NCI-H2171 treated with DMSO at 0.1 percent for 48 hours (cell line): ENCODE data around the gene LLPH.
A peak's percentile ranks its signal among the peaks of the same experiment; 100 is the strongest.

ENCODE experiments used
- DNase-seq: peaks from one replicate; lab custom pipeline; 2025; lab: John Stamatoyannopoulos, UW

LLPH gene

GRCh38 chr12:66142826-66143225 is 12.3 kb upstream of the LLPH start:
- no peak for DNase-seq

DNA sequence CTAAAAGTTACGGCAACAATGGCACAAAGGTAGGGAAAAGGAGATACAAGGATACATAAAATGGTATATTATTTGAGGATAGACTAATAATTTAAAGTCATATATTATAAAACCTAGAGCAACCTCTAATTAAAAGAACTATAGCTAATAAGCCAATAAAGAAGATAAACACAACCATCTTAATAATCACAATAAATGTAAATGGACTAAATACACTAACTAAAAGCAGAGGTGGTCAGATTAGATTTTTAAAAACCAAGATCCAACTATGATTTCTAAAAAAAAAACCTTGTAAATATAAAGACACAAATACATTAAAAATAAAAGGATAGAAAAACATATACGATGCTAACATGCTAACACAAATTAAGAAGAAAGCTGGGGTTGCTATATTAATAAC is 10.7 kb upstream of the LLPH start:
- no peak for DNase-seq

GRCh38 chr12:66140731-66141130 is 10.2 kb upstream of the LLPH start:
- no peak for DNase-seq

- DNase-seq, result no peak
Observed at GRCh38 chr12:66139328-66139727, 8.8 kb upstream of the LLPH start.

DNA sequence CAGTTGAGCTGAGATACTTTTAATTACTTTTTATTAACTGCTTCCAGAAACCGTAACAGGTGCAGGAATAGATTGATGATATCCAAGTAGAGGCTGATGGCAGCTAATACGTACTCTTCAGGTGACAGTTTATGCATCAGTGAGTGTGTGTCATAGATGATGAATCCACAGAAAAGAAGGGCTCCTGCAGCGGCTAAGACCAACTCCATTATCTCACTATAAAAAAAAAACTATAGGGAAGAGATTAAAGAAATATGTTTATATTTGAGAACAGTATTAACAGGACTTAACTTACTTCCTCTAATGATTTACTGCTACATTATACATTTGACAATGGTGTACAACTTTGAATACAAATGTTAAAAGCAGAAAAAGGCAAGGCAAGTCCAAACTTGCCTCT is 7.4 kb upstream of the LLPH start:
- no peak for DNase-seq

GRCh38 chr12:66132408-66132807 is 1.9 kb upstream of the LLPH start:
- DNase-seq, result no peak

GRCh38 chr12:66131067-66131688 is 628 bp upstream of the LLPH start:
- peak; percentile 64 for DNase-seq

DNA sequence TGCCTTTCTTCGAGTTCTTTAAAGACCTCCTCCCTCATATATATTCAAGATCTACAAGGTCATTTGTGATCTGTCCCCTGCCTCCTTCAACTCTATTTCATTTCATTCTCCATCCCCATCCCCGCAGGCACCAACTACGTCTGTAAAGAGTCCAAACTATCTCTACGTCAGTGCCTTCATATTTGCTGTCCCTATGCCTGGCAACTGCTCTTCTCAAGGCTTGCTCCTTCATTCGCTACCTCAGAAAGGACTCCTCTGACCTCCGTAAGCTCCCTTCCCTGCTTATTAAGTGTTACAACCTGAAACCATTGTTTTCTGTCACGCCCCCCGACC is 650 bp downstream of the LLPH start:
- no peak for DNase-seq

DNA sequence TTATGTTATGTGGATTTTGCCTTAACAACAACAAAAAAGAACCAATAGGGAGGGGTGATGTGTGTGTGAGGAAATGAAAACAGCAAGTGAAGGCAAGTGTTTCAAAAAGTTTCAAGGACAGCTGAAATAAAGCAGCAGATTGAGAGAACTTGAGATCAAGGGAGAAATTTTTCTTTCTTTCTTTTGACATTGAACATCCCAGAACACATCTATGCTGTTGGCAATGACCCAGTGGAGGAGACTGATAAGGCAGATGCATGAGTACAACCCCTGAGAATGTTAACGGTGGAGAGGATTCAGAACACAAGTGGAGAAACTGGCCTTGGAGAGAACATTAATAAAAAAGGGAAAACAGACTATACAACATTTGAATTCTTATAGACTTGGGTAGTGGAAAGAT is 2.9 kb downstream of the LLPH start:
- no peak for DNase-seq

DNA sequence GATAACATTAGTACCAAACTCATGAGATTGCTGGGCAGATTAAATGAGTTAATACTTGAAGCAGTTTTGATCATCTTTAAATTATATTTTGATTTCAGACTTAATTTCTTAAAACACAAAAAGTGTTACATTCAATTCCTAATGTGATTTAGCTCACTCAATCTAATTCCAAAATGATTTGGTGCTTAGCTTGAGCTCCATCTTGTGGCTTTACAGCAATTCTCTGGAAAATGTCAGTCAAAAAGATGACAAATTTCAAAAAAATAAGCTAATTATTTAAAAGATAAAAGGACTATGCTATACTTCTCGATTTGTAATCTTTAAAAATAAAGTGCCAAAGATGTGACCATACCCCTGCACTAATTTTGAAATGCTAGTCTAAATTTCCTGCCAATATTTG is 10.1 kb downstream of the LLPH start:
- DNase-seq, result no peak

DNA sequence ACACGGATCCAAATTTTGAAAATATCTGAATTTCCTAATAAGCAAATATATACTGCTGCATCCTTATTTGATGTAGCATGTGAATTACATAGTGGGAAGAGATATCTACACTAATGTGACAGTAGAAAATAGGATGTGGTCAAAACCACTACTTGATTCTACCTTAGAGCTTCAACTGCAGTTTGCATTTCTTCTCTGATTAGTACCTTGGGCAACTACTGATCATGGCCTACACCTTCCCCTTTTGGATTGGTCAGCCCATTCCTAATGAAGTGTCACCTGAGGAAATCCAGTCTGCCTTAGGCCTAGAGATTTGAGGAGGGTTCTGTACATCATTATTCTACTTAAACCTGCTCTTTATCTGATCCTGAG is 10.7 kb downstream of the LLPH start:
- DNase-seq, result no peak

DNA sequence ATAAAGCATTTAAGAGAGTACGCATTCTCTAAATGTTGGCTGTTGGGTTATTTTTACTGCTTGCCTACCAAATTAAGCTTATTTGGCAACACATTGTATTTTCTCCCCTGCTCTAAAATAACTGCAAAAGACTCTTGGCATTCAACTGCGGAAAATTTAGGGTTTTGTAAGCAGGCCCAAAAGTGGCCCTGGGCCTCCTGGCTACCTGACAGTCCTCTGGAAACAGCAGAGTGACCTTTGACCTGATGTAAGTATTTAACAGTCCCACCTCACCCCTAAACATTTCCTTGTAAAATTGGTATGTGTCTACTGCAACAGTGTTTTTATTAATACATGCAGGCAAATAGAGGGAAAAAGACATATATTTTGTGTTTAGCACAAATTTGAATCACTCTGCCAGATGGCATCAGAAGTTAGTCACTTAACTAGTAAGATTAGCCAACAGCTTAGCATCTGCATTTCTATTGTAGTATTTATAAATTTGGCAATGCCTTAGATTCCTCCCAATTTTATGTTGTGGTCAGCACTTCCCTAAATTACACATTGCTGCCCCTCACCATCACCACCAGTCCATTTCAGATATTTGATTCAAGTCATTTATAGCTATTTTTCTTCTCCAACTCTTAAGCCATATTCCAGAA is 11.2 kb downstream of the LLPH start:
- no peak for DNase-seq

DNA sequence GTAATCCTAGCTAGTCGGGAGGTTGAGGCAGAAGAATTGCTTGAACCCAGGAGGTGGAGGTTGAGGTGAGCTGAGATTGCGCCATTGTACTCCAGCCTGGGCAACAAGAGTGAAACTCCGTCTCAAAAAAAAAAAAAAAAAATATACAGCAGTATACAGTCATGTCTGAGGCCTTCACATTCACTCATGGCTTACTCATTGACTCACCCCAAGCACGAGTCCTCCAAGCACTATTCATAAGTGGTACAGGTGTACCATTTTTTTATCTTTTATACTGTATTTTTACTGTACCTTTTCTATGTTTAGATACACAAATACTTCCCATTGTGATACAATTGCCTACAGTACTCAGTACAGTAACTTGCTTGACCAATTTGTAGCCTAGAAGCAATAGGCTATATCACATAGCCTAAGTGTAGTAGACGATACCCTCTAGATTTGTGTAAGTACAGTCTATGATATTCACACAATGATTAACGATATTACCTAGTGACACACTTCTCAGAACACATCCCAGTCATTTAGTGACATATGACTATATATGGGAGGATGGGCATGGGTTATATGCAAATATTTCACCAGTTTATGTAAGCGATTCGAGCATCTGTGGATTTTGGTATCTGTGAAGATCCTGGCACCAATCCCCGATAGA is 12.2 kb downstream of the LLPH start:
- DNase-seq, result no peak

DNA sequence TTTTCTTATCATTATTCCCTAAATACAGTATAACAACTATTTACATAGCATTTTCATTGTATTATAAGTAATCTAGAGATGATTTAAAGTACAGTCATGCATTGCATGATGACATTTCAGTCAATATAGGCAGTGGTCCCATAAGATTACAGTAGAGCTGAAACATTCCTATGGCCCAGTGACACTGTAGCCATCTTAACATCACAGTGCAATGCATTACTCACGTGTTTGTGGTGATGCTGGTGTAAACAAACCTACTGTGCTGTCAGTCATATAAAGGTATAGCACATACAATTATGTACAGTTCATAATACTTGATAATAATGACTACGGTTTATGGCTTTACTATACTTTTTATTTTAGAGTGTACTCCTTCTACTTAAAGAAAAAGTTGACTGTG is 13.3 kb downstream of the LLPH start:
- no peak for DNase-seq

GRCh38 chr12:66115071-66115600 is 15.4 kb downstream of the LLPH start:
- DNase-seq, result no peak

DNA sequence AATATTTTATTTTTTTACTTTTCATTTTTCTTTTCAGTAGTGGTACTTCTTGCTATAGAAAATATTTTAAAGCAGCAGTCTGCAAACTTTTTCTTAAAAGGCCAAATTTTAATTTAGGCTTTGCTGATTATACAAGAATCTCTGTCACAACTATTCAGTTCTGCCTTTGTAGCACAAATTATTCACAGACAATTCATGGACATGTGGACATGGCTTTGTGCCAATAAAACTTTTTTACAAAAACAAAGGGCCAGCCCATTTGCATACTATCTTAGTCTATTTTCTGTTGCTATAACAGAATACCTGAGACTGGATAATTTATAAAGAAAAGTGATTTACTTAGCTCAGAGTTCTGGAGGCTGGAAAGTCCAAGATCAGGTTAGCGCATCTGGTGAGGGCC is 17.1 kb downstream of the LLPH start:
- no peak for DNase-seq

DNA sequence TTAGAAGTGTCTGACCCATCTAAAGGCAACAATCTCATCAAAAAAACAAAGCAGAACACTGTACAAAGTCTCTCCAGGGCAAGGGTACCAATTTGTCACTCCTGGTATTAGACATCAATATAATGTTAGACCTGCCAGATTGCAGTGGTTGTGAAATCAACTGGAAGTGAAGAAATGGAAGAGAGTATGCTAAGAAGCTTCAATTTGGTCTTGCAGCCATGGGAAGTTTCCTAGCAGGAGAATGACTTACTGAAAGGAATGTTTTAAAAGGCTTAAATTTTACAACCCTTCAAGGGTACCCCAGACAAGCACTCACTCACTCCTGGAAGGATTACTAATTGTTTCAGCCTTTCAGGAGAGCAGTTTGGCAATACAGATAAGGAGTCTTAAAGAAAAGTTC is 18.9 kb downstream of the LLPH start:
- DNase-seq, result peak; percentile 5

DNA sequence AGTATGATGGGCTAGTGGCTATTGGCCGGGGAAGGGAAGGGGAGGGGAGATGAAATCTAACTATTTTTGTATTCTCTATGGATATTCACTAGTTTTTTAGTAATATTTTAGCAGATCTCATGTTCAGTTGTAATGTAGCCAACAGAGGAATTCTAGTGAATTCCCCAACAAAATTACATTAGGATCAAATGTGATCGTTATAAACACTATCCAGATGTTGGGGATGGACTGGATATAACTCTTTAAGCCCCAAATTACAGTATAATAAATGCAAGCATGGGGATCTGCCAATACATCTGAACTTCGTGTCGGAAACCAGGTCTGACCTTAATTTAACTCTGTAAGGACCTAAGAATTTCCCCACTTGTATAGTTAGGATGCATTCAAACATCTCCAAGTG is 21.5 kb downstream of the LLPH start:
- DNase-seq, result no peak

- DNase-seq, result no peak
Observed at GRCh38 chr12:66108386-66108785, 22.2 kb downstream of the LLPH start.

GRCh38 chr12:66107451-66107915 is 23.1 kb downstream of the LLPH start:
- peak; percentile 74 for DNase-seq

DNA sequence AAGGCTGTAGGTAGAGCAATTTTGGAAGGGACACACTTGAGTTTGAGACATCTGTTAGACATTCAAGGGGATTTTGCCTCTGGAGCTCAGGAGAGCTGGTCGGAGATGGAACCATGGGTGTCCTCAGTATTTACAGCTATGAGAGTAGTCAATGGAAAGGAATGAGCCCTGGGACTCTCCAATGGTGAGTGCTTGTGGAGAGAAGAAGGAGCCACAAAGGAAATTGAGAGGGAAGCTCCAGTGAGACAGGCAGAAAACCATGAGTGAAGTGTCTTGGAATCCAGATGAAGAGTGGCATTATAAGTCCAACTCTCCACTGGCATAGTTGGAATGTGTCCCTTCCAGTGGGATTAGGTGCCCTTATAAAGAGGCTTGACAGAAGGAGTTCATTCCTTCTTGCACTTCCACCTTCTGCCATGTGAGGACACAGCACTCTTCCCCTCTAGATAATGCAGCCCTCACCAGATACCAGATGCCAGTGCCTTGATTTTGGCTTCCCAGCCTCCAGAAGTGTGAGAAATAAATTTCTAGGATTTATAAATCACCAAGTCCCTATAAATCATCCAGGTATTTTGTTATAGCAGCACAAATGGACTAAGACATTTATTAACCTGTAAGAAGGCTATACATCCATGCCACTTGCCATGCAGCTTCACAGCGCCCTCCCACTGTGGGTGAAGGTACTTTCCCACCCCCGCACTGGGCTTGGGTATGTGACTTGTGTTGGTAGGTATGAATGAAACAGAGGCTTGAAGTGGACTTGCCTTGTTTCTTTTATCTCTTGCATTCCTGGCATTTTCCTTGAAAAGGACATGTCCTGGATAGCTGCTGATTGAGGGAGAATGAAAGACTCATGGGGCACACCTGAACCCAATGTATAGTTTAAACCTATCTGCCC is 27.3 kb downstream of the LLPH start:
- no peak for DNase-seq

- DNase-seq, result no peak
Observed at GRCh38 chr12:66092559-66093269, 37.8 kb downstream of the LLPH start.
